K562 (cell line): Measurements from ENCODE around the gene C4A. TPM values are rescaled to one million over a fixed set of nuclear protein-coding genes. Genes with fewer than 3 reads are reported as not detected.

Experiments
- ATAC-seq: fragments of 200-7000 bp; cut with Tn5 transposase; 3 replicates; pipeline ENCODE4 v1.9.1; 2020; ENCODE audit warnings: moderate library complexity
- BruUV-seq: library from RNA; stranded (reverse); fragments of 400-500 nt; replicated peaks from 2 replicates; lab custom pipeline; 2021; lab: Mats Ljungman, UMichigan
- CTCF ChIA-PET: fragments of 300-600 bp; formaldehyde crosslinking; extraction: SDS; loops from one replicate; lab custom pipeline; 2021; ENCODE audit warnings: low intra/inter-chr PET ratio; lab: Yijun Ruan, JAX
- POLR2A ChIA-PET: fragments of 300-600, 350-650 bp; sonication (Branson Sonifier 250); formaldehyde crosslinking; extraction: SDS; loops from one replicate; lab custom pipeline; 2021; ENCODE audit warnings: antibody characterized with exemption, inconsistent platforms; lab: Yijun Ruan, JAX
- DNase-seq, 4 experiments: peaks; one replicate each; pipeline versions ENCODE4 v3.0.0 to v3.0.0-alpha.2; 2011 to 2018; ENCODE audit warnings: low spot score in 3 of 4, mixed read lengths in 3 of 4; ENCODE audit errors: extremely low read depth in 1 of 4
- FAIRE-seq: peaks from 2 replicates; lab custom pipeline; 2011; peaks lifted over from hg19 to GRCh38; lab: Jason Lieb, UNC
- H2AFZ ChIP-seq: 2 replicates; pipeline ENCODE4 v1.6.0; 2011; ENCODE audit warnings: low read depth, low read length, control low read depth, inconsistent platforms
- H3K27ac ChIP-seq: fragments of 200-600 bp; 3 replicates; pipeline ENCODE4 v1.8.0; 2011; ENCODE audit warnings: low read depth, mild to moderate bottlenecking, control low read depth, inconsistent platforms, low read length, moderate library complexity, mixed read lengths; ENCODE audit errors: extremely low read depth
- H3K27me3 ChIP-seq, 2 experiments: fragments of 300-600 bp in 1 of 2; 2 replicates in 1 of 2; 3 replicates in 1 of 2; pipeline versions ENCODE4 v1.6.0 to v1.8.0; 2011; ENCODE audit warnings: inconsistent platforms in 2 of 2, low read length in 2 of 2, mild to moderate bottlenecking in 1 of 2, mixed read lengths in 1 of 2, moderate library complexity in 1 of 2; ENCODE audit not compliant: control insufficient read depth in 2 of 2, insufficient read depth in 2 of 2
- H3K36me3 ChIP-seq: fragments of 300-600 bp; 3 replicates; pipeline ENCODE4 v1.8.0; 2011; ENCODE audit warnings: mild to moderate bottlenecking, low read length, inconsistent platforms; ENCODE audit not compliant: control insufficient read depth, insufficient read depth
- H3K4me1 ChIP-seq, 2 experiments: fragments of 200-600 bp in 1 of 2; replicated peaks in 1 of 2; 2 replicates in 1 of 2; 3 replicates in 1 of 2; pipeline versions ENCODE4 v1.5.1 to v1.8.0; 2011; ENCODE audit warnings: inconsistent platforms in 2 of 2, low read length in 2 of 2, mild to moderate bottlenecking in 1 of 2, mixed read lengths in 1 of 2, moderate library complexity in 1 of 2; ENCODE audit not compliant: control insufficient read depth in 2 of 2, insufficient read depth in 2 of 2
- H3K4me2 ChIP-seq: 2 replicates; pipeline ENCODE4 v1.6.1; 2011; ENCODE audit warnings: low read length, control low read depth, inconsistent platforms, mixed read lengths; ENCODE audit not compliant: insufficient read depth
- H3K4me3 ChIP-seq: fragments of 200-600 bp; sonication (generic), shearing (Covaris generic); 2 replicates; pipeline ENCODE4 v1.5.1; 2016; ENCODE audit warnings: control low read depth, inconsistent platforms
- H3K79me2 ChIP-seq: fragments of 200-600 bp; 3 replicates; pipeline ENCODE4 v1.8.0; 2011; ENCODE audit warnings: low read length, inconsistent platforms; ENCODE audit not compliant: control insufficient read depth, insufficient read depth
- H3K9ac ChIP-seq, 2 experiments: 2 replicates each; pipeline versions ENCODE4 v1.6.0 to v1.6.1; 2011; ENCODE audit warnings: low read depth in 2 of 2, low read length in 2 of 2, control low read depth in 1 of 2, inconsistent platforms in 1 of 2, mild to moderate bottlenecking in 1 of 2, mixed read lengths in 1 of 2; ENCODE audit not compliant: insufficient read depth in 1 of 2
- H3K9me1 ChIP-seq: one replicate; pipeline ENCODE4 v1.6.0; 2011; ENCODE audit warnings: inconsistent platforms, mild to moderate bottlenecking, low read length, moderate library complexity; ENCODE audit not compliant: control insufficient read depth, insufficient read depth
- H3K9me3 ChIP-seq: replicated peaks from 2 replicates; pipeline ENCODE4 v1.5.1; 2011; ENCODE audit warnings: low read depth, low read length, inconsistent platforms; ENCODE audit not compliant: control insufficient read depth, insufficient read depth
- H4K20me1 ChIP-seq: replicated peaks from 2 replicates; pipeline ENCODE4 v1.6.1; 2011; ENCODE audit warnings: low read length, inconsistent platforms, mixed read lengths; ENCODE audit not compliant: control insufficient read depth, insufficient read depth
- ARID1B ChIP-seq: fragments of 450-650 bp; IDR thresholded peaks from 2 replicates; pipeline ENCODE4 v1.6.1; 2016; ENCODE audit warnings: antibody characterized with exemption, mild to moderate bottlenecking, inconsistent platforms
- CXXC5 ChIP-seq: fragments of 250-450 bp; sonication (Bioruptor Pico); IDR thresholded peaks from 2 replicates; pipeline ENCODE4 v1.8.0; 2022; ENCODE audit warnings: inconsistent platforms, mild to moderate bottlenecking, moderate library complexity
- ESRRA ChIP-seq: fragments of 450-650 bp; IDR thresholded peaks from 2 replicates; pipeline ENCODE4 v1.6.1; 2014; ENCODE audit warnings: low read depth, mild to moderate bottlenecking, moderate library complexity, borderline replicate concordance
- GATA2 ChIP-seq: sonication (generic); formaldehyde crosslinking; IDR thresholded peaks from 2 replicates; pipeline ENCODE4 v1.4.0; 2020; ENCODE audit warnings: mild to moderate bottlenecking, missing genetic modification reagents
- GTF2F1 ChIP-seq: IDR thresholded peaks from 2 replicates; pipeline ENCODE4 v1.6.1; 2011; ENCODE audit warnings: low read depth, low read length, improper control_type of control experiment
- HDAC2 ChIP-seq: fragments of 450-650 bp; IDR thresholded peaks from 2 replicates; pipeline ENCODE4 v1.6.1; 2016; ENCODE audit warnings: mild to moderate bottlenecking
- ID3 ChIP-seq, 2 experiments: fragments of 250-450 bp in 1 of 2; fragments of 450-650 bp in 1 of 2; sonication (Bioruptor Pico) in 1 of 2; IDR thresholded peaks; 2 replicates each; pipeline versions ENCODE4 v1.6.1 to v1.8.0; 2016 to 2021; ENCODE audit warnings: mild to moderate bottlenecking in 2 of 2, moderate library complexity in 2 of 2, missing compliant biosample characterization in 1 of 2, missing genetic modification characterization in 1 of 2
- KLF10 ChIP-seq: fragments of 250-450 bp; sonication (Bioruptor Pico); IDR thresholded peaks from 2 replicates; pipeline ENCODE4 v1.6.1; 2021; ENCODE audit warnings: matching md5 sums
- LCOR ChIP-seq: sonication (generic); formaldehyde crosslinking; IDR thresholded peaks from 2 replicates; pipeline ENCODE4 v1.8.0; 2022; ENCODE audit warnings: mild to moderate bottlenecking, missing genetic modification reagents
- NFRKB ChIP-seq: fragments of 450-650 bp; IDR thresholded peaks from 2 replicates; pipeline ENCODE4 v1.6.1; 2016; ENCODE audit warnings: low read depth
- POLR2AphosphoS2 ChIP-seq: IDR thresholded peaks from 2 replicates; pipeline ENCODE4 v1.6.1; 2012; ENCODE audit warnings: low read length, improper control_type of control experiment
- RFX5 ChIP-seq: IDR thresholded peaks from 2 replicates; pipeline ENCODE4 v1.6.1; 2011; ENCODE audit warnings: low read depth, mild to moderate bottlenecking, improper control_type of control experiment, low read length
- THRA ChIP-seq: fragments of 450-650 bp; IDR thresholded peaks from 2 replicates; pipeline ENCODE4 v1.6.1; 2017; ENCODE audit warnings: mild to moderate bottlenecking, moderate library complexity
- ZBTB1 ChIP-seq: sonication (generic); formaldehyde crosslinking; IDR thresholded peaks from 2 replicates; pipeline ENCODE4 v1.8.1; 2023; ENCODE audit warnings: missing genetic modification reagents, low read depth, mild to moderate bottlenecking, borderline replicate concordance
- ZFP91 ChIP-seq: sonication (generic); formaldehyde crosslinking; IDR thresholded peaks from 2 replicates; pipeline ENCODE4 v1.8.0; 2022; ENCODE audit warnings: mild to moderate bottlenecking, missing genetic modification reagents
- ZNF561 ChIP-seq: fragments of 450-650 bp; formaldehyde crosslinking; conservative IDR thresholded peaks from 2 replicates; pipeline ENCODE4 v1.4.0; 2020; ENCODE audit warnings: mild to moderate bottlenecking, moderate library complexity
- ZNF589 ChIP-seq: fragments of 200-800 bp; sonication (Bioruptor generic); IDR thresholded peaks from 2 replicates; pipeline ENCODE4 v1.6.1; 2016; ENCODE audit warnings: low read depth, missing genetic modification characterization, missing compliant biosample characterization
- ZNF766 ChIP-seq: fragments of 200-800 bp; sonication (Bioruptor generic); conservative IDR thresholded peaks from 2 replicates; pipeline ENCODE4 v1.6.1; 2016; ENCODE audit warnings: missing genetic modification characterization, missing compliant biosample characterization
- WGBS: fragments of 100-300 bp; shearing (Covaris generic); methylation state at CpG from one replicate; pipeline ENCODE4 v1.1.6; 2016; ENCODE audit warnings: low coverage, mixed read lengths; ENCODE audit not compliant: insufficient coverage; ENCODE audit errors: missing lambda C conversion rate; 5-methylcytosine and 5-hydroxymethylcytosine counted together
- in situ Hi-C: fragments of 300-500 bp; cut with MboI; formaldehyde crosslinking; loops from 4 replicates; pipeline ENCODE4 v1.15.0; 2018; ENCODE audit warnings: inconsistent platforms, mixed read lengths
- intact Hi-C: fragments of 100-400 bp; cut with micrococcal nuclease; formaldehyde crosslinking; loops from 2 replicates; pipeline ENCODE4 v1.14.2; 2022
- polyA plus RNA-seq, 8 experiments: library from polyadenylated mRNA; depleted of rRNA in 4 of 8; stranded (reverse) in 5 of 8; unstranded in 3 of 8; fragments of >200 nt; fragmentation: Nextera tagmentation in 2 of 8; fragmentation: Illumina TruSeq in 1 of 8; extraction: Ambion mirVana in 2 of 8; extraction: Trizol in 1 of 8; gene quantifications; 2 replicates each; pipeline versions ENCODE4 v1.2.1 to v1.2.3, GENCODE V29; 2011 to 2014; ENCODE audit warnings: inconsistent platforms in 1 of 8, missing spikeins in 1 of 8
- total RNA-seq, 7 experiments: library from RNA; depleted of rRNA in 6 of 7; stranded (reverse); fragments of >200 nt in 6 of 7; fragmentation: Illumina TruSeq in 2 of 7; extraction: Trizol in 2 of 7; gene quantifications; 2 replicates each; pipeline versions ENCODE4 v1.2.1 to v1.2.3, GENCODE V29; 2011 to 2021; ENCODE audit warnings: low replicate concordance in 1 of 7

C4A gene
- total and polyA plus RNA-seq, 9 of the 15 experiments (the other 6 are each of a cell fraction or from before 2014, with no cell fraction given): 0.27 to 7.6 (median 5.0) TPM

- POLR2A ChIA-PET: interaction anchor here (0.6 to 2.4 kb wide), 7 partner anchors 8 to 121 kb away, joined by 3 to 16 read pairs (median 4); partner anchors contain the start of genes HSPA1B, NELFE and SKIC2
- FAIRE-seq (peak; percentile 94), ATAC-seq (peak; percentile 84), DNase-seq (peak; percentile 69 to 89 (median 78))
- CTCF ChIA-PET: no interaction called here
- in situ Hi-C loops: no loop called here
- Histone ChIP-seq H4K20me1 (no peaks in the 10 kb centered on the region), H3K36me3 (peaks cover 32% of the 10 kb centered on the region), H3K9ac (peak overlapping the region in 1 of 2 experiments; percentile 7; a peak in 1 of 4 replicates), H3K9me1 (peaks cover 7% of the 10 kb centered on the region), H3K9me3 (no peaks in the 10 kb centered on the region), H3K79me2 (no peaks in the 10 kb centered on the region), H3K4me1 (peaks cover 16 to 24% of the 10 kb centered on the region in 2 experiments), H2AFZ (peak overlapping the region; percentile 36), H3K4me2 (peak overlapping the region; percentile 66), H3K27me3 (peaks cover 2 to 10% of the 10 kb centered on the region in 2 experiments; a peak in 2 of 5 replicates), H3K27ac (peak overlapping the region; percentile 59; the same call in 2 of the 3 replicates), H3K4me3 (no peak overlapping the region)
- no TSS peak for BruUV-seq
- intact Hi-C loops: loop anchor here (5.0 kb wide), 1 partner anchor 47 kb away; the partner anchor contains the start of gene ZBTB12
- 8% methylated on average over 6 of the region's 6 CpGs for WGBS
- TF ChIP-seq POLR2AphosphoS2 (peak; percentile 90), HDAC2 (peak; percentile 81; the same call in 1 of the 2 replicates), ARID1B (peak; percentile 86), THRA (no peak), NFRKB (peak; percentile 20), ZNF589 (CRISPR knock-in tag) (peak; percentile 81; the same call in 1 of the 2 replicates), GATA2 (peak; percentile 57; the same call in 1 of the 2 replicates), ZFP91 (CRISPR knock-in tag) (0 out of 2 replicates have a peak, but pooled peaks have one; percentile 26), ESRRA (peak; percentile 47; the same call in 1 of the 2 replicates), ZNF561 (CRISPR knock-in tag) (no peak), ZBTB1 (CRISPR knock-in tag) (no peak), ZNF766 (CRISPR knock-in tag) (0 out of 2 replicates have a peak, but pooled peaks have one; percentile 19), CXXC5 (CRISPR knock-in tag) (peak; percentile 33; the same call in 1 of the 2 replicates), GTF2F1 (no peak), LCOR (CRISPR knock-in tag) (peak; percentile 83), ID3 (CRISPR knock-in tag; IDR thresholded peaks at IDR 0.05) (no peak), ID3 (tag; IDR thresholded peaks at IDR 0.05) (peak; percentile 45; the same call in 1 of the 2 replicates), KLF10 (CRISPR knock-in tag) (no peak), RFX5 (no peak)
These were observed 33.0 kb upstream of the C4A start for GRCh38 chr6:31948753-31949413.
